NT2/D1 (cell line): ENCODE results near the gene SIRPG.

Experiments
- DNase-seq: peaks from one replicate; pipeline ENCODE4 v3.0.0-alpha.2; 2011; ENCODE audit warnings: low read depth, low spot score
- H3K27me3 ChIP-seq: 2 replicates; pipeline ENCODE4 v1.6.0; 2011; ENCODE audit warnings: mild to moderate bottlenecking; ENCODE audit not compliant: insufficient read length, insufficient read depth
- H3K36me3 ChIP-seq: 2 replicates; pipeline ENCODE4 v1.6.1; 2011; ENCODE audit warnings: mild to moderate bottlenecking, low read length, mixed read lengths; ENCODE audit not compliant: insufficient read depth, insufficient read length
- H3K4me1 ChIP-seq: 2 replicates; pipeline ENCODE4 v1.5.1; 2011; ENCODE audit not compliant: insufficient read depth, insufficient read length
- H3K4me3 ChIP-seq: 2 replicates; pipeline ENCODE4 v1.5.1; 2011; ENCODE audit warnings: low read depth; ENCODE audit not compliant: insufficient read length
- H3K9ac ChIP-seq: 2 replicates; pipeline ENCODE4 v1.6.0; 2011; ENCODE audit warnings: low read depth; ENCODE audit not compliant: insufficient read length
- H3K9me3 ChIP-seq: 2 replicates; pipeline ENCODE4 v1.5.1; 2011; ENCODE audit warnings: mild to moderate bottlenecking, low read length; ENCODE audit not compliant: insufficient read depth
- SUZ12 ChIP-seq: IDR thresholded peaks from 2 replicates; pipeline ENCODE4 v1.6.1; 2011; ENCODE audit not compliant: insufficient read length, insufficient read depth; ENCODE audit errors: extremely low read depth
- YY1 ChIP-seq: IDR thresholded peaks from 2 replicates; pipeline ENCODE4 v1.6.1; 2011; ENCODE audit not compliant: insufficient read length, insufficient read depth
- ZNF274 ChIP-seq: IDR thresholded peaks from 2 replicates; pipeline ENCODE4 v1.6.1; 2011; ENCODE audit warnings: mild to moderate bottlenecking, low read depth, low read length

Gene SIRPG

GRCh38 chr20:1635291-1635979 lies 22.1 kb downstream of the SIRPG start:
- no peak for DNase-seq
- Histone ChIP-seq H3K4me3 (no peak overlapping the region), H3K9ac (no peak overlapping the region), H3K9me3 (no peaks in the 10 kb centered on the region), H3K36me3 (no peaks in the 10 kb centered on the region), H3K27me3 (no peaks in the 10 kb centered on the region), H3K4me1 (peaks cover 4% of the 10 kb centered on the region)
- no peak for TF ChIP-seq SUZ12
- TF ChIP-seq ZNF274 = no peak
- no peak for TF ChIP-seq YY1

GRCh38 chr20:1633535-1633934 lies 24.0 kb downstream of the SIRPG start:
- Histone ChIP-seq H3K27me3 (no peaks in the 10 kb centered on the region), H3K4me3 (no peak overlapping the region), H3K36me3 (no peaks in the 10 kb centered on the region), H3K4me1 (peaks cover 4% of the 10 kb centered on the region), H3K9ac (no peak overlapping the region), H3K9me3 (no peaks in the 10 kb centered on the region)
- TF ChIP-seq SUZ12 (no peak), YY1 (no peak), ZNF274 (no peak)
- no peak for DNase-seq

- DNase-seq = no peak
- Histone ChIP-seq H3K27me3 (no peaks in the 10 kb centered on the region), H3K4me3 (no peak overlapping the region), H3K36me3 (no peaks in the 10 kb centered on the region), H3K4me1 (peaks cover 4% of the 10 kb centered on the region), H3K9ac (no peak overlapping the region), H3K9me3 (no peaks in the 10 kb centered on the region)
- TF ChIP-seq SUZ12 (no peak), YY1 (no peak), ZNF274 (no peak)
Measured at GRCh38 chr20:1632178-1632577, 25.4 kb downstream of the SIRPG start.

GRCh38 chr20:1631309-1632151 lies 26.0 kb downstream of the SIRPG start:
- Histone ChIP-seq H3K9me3 (no peaks in the 10 kb centered on the region), H3K36me3 (no peaks in the 10 kb centered on the region), H3K27me3 (no peaks in the 10 kb centered on the region), H3K4me1 (peaks cover 4% of the 10 kb centered on the region), H3K4me3 (no peak overlapping the region), H3K9ac (no peak overlapping the region)
- TF ChIP-seq YY1 = no peak
- TF ChIP-seq ZNF274 = no peak
- TF ChIP-seq SUZ12 = no peak
- DNase-seq = no peak

GRCh38 chr20:1630186-1630585 lies 27.4 kb downstream of the SIRPG start:
- Histone ChIP-seq H3K9me3 (no peaks in the 10 kb centered on the region), H3K9ac (no peak overlapping the region), H3K27me3 (no peaks in the 10 kb centered on the region), H3K36me3 (no peaks in the 10 kb centered on the region), H3K4me1 (peaks cover under 1% of the 10 kb centered on the region), H3K4me3 (no peak overlapping the region)
- TF ChIP-seq YY1 = no peak
- TF ChIP-seq SUZ12 = no peak
- no peak for TF ChIP-seq ZNF274
- no peak for DNase-seq

- Histone ChIP-seq H3K9ac (no peak overlapping the region), H3K27me3 (no peaks in the 10 kb centered on the region), H3K36me3 (no peaks in the 10 kb centered on the region), H3K4me1 (no peaks in the 10 kb centered on the region), H3K9me3 (no peaks in the 10 kb centered on the region), H3K4me3 (no peak overlapping the region)
- TF ChIP-seq YY1 (no peak), SUZ12 (no peak), ZNF274 (no peak)
- DNase-seq = no peak
Measured at GRCh38 chr20:1629321-1629720, 28.3 kb downstream of the SIRPG start.

GRCh38 chr20:1628621-1629020 lies 29.0 kb downstream of the SIRPG start:
- Histone ChIP-seq H3K4me3 (no peak overlapping the region), H3K27me3 (no peaks in the 10 kb centered on the region), H3K36me3 (no peaks in the 10 kb centered on the region), H3K9me3 (no peaks in the 10 kb centered on the region), H3K9ac (no peak overlapping the region), H3K4me1 (no peaks in the 10 kb centered on the region)
- no peak for DNase-seq
- TF ChIP-seq YY1 (no peak), SUZ12 (no peak), ZNF274 (no peak)
